ENCODE results near the gene SEC62. TPM values are rescaled to one million over a fixed set of nuclear protein-coding genes. Genes with fewer than 3 reads are reported as not detected.

The SEC62 gene
- total RNA-seq: 27.1 and 35.0 TPM in 2 replicates

GRCh38 chr3:169966428-169966950 lies at the start of gene SEC62:
Gene SEC62, plus strand, starts transcription at chr3:169966807. Its CDS starts 16 bp downstream, at chr3:169966823.

GRCh38 chr3:170037463-170038433 lies 71.1 kb downstream of the SEC62 start, which contains the start of gene GPR160:
Gene GPR160, plus strand, starts transcription at chr3:170037995. Its CDS starts 45,978 bp downstream, at chr3:170083973.

Other genes starting within 250 kb of the SEC62 start
- gene TERC, start 201.7 kb upstream of the SEC62 start, total RNA-seq: 127 and 245 TPM in 2 replicates
- 4.9 TPM in 2 replicates for gene ACTRT3, start 197.2 kb upstream of the SEC62 start, total RNA-seq
- 17.3 and 19.0 TPM in 2 replicates for gene MYNN, start 193.4 kb upstream of the SEC62 start, total RNA-seq
- gene LRRIQ4, start 153.9 kb upstream of the SEC62 start, total RNA-seq: under 0.01 and 0.19 TPM in 2 replicates
- 1.6 and 3.8 TPM in 2 replicates for gene LRRC34, start 153.9 kb upstream of the SEC62 start, total RNA-seq
- gene LRRC31, start 96.9 kb upstream of the SEC62 start, total RNA-seq: not detected in 2 replicates
- gene SAMD7, start 55.2 kb upstream of the SEC62 start, total RNA-seq: not detected in 2 replicates
- gene GPR160, start 71.2 kb downstream of the SEC62 start, total RNA-seq: 5.6 and 7.7 TPM in 2 replicates
- 21.9 and 35.9 TPM in 2 replicates for gene PHC3, start 214.9 kb downstream of the SEC62 start, total RNA-seq